ENCODE results near the gene ZNF677.

- TF ChIP-seq CTCF (IDR thresholded peaks at IDR 0.05; ENCODE audit: poor library complexity) (no peak), EZH2phosphoT487 (IDR thresholded peaks at IDR 0.05; ENCODE audit: low read depth, severe bottlenecking, unreplicated experiment) (no peak)
Measured at GRCh38 chr19:53294786-53295441, 40.2 kb upstream of the ZNF677 start.
